Body of pancreas (tissue), 4 donors: ENCODE results near the gene DCAF4. TPM values are rescaled to one million over a fixed set of nuclear protein-coding genes. Genes with fewer than 3 reads are reported as not detected.
"Not testable (repeated sequence)": the region's sequence is repeated elsewhere in the genome, so short reads cannot be mapped to it uniquely, and the experiment has no call there.

Experiments
- ATAC-seq: fragments of 150-250 bp; one replicate; pipeline ENCODE4 v1.9.1; 2016
- DNase-seq, 4 donors: peaks; one replicate each; pipeline ENCODE4 v3.0.0-alpha.2; 2019
- H3K27ac ChIP-seq, 4 donors: fragments of 200-600 bp; sonication (generic); 1 replicate in 3 of 4; 2 replicates in 1 of 4; pipeline versions ENCODE4 v1.5.1 to v1.6.1; 2016 to 2019; ENCODE audit warnings: mild to moderate bottlenecking in 1 of 4, mixed read lengths in 1 of 4, moderate library complexity in 1 of 4
- H3K27me3 ChIP-seq, 2 donors: fragments of 200-600 bp; sonication (generic); one replicate each; pipeline ENCODE4 v1.6.0; 2016; ENCODE audit warnings: mild to moderate bottlenecking in 1 of 2
- H3K36me3 ChIP-seq, 2 donors: fragments of 200-600 bp; sonication (generic); replicated peaks in 1 of 2; 2 replicates each; pipeline ENCODE4 v1.5.1; 2016; ENCODE audit warnings: low read depth in 2 of 2; ENCODE audit not compliant: insufficient read depth in 1 of 2
- H3K4me1 ChIP-seq: fragments of 200-600 bp; sonication (generic); one replicate; pipeline ENCODE4 v1.6.0; 2016
- H3K4me3 ChIP-seq, 2 donors: fragments of 200-600 bp; sonication (generic); 1 replicate in 1 of 2; 2 replicates in 1 of 2; pipeline ENCODE4 v1.5.1; 2016 to 2019
- H3K9me3 ChIP-seq, 3 donors: fragments of 200-600 bp; sonication (generic); 1 replicate in 2 of 3; 2 replicates in 1 of 3; pipeline ENCODE4 v1.5.1; 2016
- POLR2A ChIP-seq, 3 donors: fragments of 450-650 bp; IDR thresholded peaks; one replicate each; pipeline ENCODE4 v1.6.1; 2016; ENCODE audit warnings: antibody characterized with exemption in 3 of 3, mild to moderate bottlenecking in 2 of 3
- WGBS, 2 donors: methylation state at CpG; one replicate each; pipeline ENCODE4 v1.1.5; 2017; 5-methylcytosine and 5-hydroxymethylcytosine counted together
- intact Hi-C: fragments of 100-400 bp; cut with DNase I; formaldehyde crosslinking; loops from one replicate; pipeline ENCODE4 v1.15.1; 2023
- total RNA-seq, 2 donors: library from RNA; depleted of rRNA; stranded (reverse); fragments of >200 nt; gene quantifications; one replicate each; pipeline ENCODE4 v1.1.0, GENCODE V29; 2016
- TF ChIP-seq, protein P1 (sequence below), 7 experiments: fragments of 450-650 bp in 4 of 7; fragments of 200-600 bp in 3 of 7; sonication (generic) in 3 of 7; IDR thresholded peaks; one replicate each; pipeline ENCODE4 v1.5.1; 2016 to 2019; ENCODE audit warnings: antibody characterized with exemption in 7 of 7

Gene DCAF4
- total RNA-seq, 2 donors from 2014 or later, result 10.4 to 39.2 TPM

DNA sequence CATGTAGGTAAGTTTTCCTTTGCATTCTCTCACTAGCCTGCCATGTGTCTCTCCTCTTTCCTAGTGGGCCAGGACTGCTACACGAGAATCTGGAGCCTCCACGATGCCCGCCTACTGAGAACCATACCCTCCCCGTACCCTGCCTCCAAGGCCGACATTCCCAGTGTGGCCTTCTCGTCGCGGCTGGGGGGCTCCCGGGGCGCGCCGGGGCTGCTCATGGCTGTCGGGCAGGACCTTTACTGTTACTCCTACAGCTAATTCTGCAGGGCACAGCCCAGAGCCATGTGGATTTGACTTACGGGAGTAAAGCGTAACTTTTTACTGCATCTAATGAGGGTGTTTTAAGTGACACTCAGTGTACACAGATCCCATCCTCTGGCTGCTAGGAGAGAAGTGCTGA is 32.3 kb downstream of the DCAF4 start:
- no peak for ATAC-seq
- no peaks in the 10 kb centered on the region for H3K9me3 ChIP-seq
- no peaks in the 10 kb centered on the region for H3K4me1 ChIP-seq
- no peak overlapping the region for H3K4me3 ChIP-seq
- no peak overlapping the region for H3K27ac ChIP-seq
- WGBS, 2 donors, result 95 to 98% methylated on average over 14 to 15 of the region's 15 CpGs
- H3K36me3 ChIP-seq, result peaks cover 0 to 17% of the 10 kb centered on the region in 2 donors
- DNase-seq, result no peak
- no peaks in the 10 kb centered on the region for H3K27me3 ChIP-seq
- TF ChIP-seq, protein P1, sequence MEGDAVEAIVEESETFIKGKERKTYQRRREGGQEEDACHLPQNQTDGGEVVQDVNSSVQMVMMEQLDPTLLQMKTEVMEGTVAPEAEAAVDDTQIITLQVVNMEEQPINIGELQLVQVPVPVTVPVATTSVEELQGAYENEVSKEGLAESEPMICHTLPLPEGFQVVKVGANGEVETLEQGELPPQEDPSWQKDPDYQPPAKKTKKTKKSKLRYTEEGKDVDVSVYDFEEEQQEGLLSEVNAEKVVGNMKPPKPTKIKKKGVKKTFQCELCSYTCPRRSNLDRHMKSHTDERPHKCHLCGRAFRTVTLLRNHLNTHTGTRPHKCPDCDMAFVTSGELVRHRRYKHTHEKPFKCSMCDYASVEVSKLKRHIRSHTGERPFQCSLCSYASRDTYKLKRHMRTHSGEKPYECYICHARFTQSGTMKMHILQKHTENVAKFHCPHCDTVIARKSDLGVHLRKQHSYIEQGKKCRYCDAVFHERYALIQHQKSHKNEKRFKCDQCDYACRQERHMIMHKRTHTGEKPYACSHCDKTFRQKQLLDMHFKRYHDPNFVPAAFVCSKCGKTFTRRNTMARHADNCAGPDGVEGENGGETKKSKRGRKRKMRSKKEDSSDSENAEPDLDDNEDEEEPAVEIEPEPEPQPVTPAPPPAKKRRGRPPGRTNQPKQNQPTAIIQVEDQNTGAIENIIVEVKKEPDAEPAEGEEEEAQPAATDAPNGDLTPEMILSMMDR (IDR thresholded peaks at IDR 0.05), result no peak
- TF ChIP-seq POLR2A (IDR thresholded peaks at IDR 0.05), result no peak
- intact Hi-C loops, result no loop called here

DNA sequence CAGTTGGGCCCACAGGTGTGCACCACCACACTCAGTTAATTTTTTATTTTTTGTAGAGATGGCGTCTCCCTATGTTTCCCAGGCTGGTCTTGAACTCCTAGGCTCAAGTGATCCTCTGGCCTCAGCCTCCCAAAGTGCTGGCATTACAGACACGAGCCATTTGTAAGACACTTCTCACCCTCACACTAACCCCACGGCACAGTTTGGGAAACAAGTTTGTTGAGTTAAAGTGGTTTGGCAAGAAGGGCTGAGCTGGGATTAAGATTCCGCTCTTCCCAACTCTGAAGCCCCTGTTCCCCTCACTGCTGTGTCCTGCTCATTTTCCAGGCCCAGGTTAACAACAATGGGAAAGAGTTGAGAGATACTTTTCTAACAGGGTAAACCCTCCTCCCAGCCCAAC is 34.8 kb downstream of the DCAF4 start:
- peaks cover 0 to 14% of the 10 kb centered on the region in 2 donors for H3K36me3 ChIP-seq
- H3K27me3 ChIP-seq, DNase-seq, intact Hi-C loops, H3K4me3 ChIP-seq, H3K4me1 ChIP-seq, H3K9me3 ChIP-seq, ATAC-seq, H3K27ac ChIP-seq: not testable (repeated sequence)
- 96% methylated on average over 4 of the region's 4 CpGs for WGBS, 2 donors

DNA sequence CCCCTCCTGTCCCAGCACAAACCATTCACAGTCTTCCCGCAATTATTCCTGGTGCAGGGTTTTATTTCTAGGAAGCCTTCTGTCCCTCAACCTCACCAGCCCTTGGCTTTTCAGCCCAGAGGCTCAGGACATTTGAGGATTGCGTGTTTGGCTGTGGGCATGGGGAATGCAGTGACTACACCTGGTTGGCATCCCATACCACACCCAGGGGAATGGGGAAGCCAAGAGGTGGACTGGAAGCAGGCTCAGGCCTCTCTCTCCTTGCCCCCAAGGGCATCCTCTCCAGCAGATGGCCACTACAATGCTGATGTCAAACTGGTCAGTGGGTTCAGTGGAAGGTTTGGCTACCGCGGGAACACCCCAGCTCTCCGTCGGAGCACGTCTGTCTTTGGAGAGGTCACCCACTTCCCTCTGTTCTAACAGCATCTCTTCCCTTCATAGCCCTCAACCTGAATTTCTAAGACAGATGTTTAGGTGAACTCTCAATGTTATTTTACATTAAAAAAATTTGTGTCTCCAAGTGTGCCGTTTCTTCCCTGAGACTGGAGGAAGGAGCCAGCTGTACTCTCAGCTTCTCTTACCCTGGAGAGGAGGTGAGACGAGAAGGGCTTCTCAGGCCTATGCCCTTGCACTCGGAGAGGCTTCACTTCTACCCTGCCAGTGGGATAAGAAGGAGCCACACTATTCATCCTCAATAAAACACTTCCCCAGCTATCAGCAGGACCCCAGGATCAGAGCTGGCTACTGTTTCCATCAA is 35.5 kb downstream of the DCAF4 start:
- H3K27ac ChIP-seq, result no peak overlapping the region
- no peak overlapping the region for H3K4me3 ChIP-seq
- H3K27me3 ChIP-seq, result no peaks in the 10 kb centered on the region
- no peak for TF ChIP-seq POLR2A (IDR thresholded peaks at IDR 0.05)
- TF ChIP-seq, protein P1 (IDR thresholded peaks at IDR 0.05), result no peak
- no peaks in the 10 kb centered on the region for H3K4me1 ChIP-seq
- intact Hi-C loops, result no loop called here
- H3K9me3 ChIP-seq, result no peaks in the 10 kb centered on the region
- H3K36me3 ChIP-seq, result peaks cover 0 to 9% of the 10 kb centered on the region in 2 donors
- DNase-seq, result no peak
- no peak for ATAC-seq
- 85 to 90% methylated on average over 10 of the region's 10 CpGs for WGBS, 2 donors

DNA sequence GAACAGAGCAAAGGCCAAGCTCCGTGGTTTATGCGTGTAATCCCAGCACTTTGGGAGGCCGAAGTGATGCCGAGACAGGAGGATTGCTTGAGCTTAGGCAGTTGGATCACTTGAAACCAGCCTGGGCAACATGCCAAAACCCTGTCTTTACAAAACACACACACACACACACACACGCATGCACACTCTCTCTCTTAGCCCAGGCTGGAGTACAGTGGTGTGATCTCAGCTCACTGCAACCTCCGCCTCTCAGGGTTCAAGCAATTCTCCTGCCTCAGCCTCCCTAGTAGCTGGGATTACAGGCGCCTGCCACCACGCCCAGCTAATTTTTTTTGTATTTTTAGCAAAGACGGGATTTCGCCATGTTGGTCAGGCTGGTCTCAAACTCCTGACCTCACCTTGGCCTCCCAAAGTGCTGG is 36.1 kb downstream of the DCAF4 start:
- H3K4me3 ChIP-seq, intact Hi-C loops, ATAC-seq, H3K36me3 ChIP-seq, H3K27me3 ChIP-seq, H3K4me1 ChIP-seq, H3K27ac ChIP-seq, H3K9me3 ChIP-seq: not testable (repeated sequence)
- peak; percentile 13 to 50 (median 34) for DNase-seq
- WGBS, 2 donors, result 83% methylated on average over 10 of the region's 10 CpGs

DNA sequence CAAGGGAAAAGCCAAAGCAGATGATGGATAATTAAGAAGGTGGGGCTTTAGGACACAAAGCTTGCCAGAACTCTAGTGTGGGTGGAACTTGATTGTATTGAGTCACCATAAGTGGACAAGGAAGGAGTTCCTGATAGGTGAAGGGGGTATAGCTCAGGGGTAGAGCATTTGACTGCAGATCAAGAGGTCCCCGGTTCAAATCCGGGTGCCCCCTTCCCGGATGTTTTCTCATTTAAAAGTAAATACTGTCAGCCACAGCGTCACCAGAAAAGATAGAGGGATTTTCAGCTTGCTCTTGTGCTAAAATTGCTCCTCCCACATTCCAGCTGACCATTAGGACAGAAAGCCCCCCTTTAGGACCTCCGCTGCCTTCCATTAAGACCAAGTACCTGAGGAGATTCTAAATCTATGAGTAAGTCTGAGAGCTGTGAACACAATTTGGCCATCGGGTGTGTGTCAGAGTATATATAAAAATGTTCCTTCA is 36.6 kb downstream of the DCAF4 start:
- ATAC-seq (no peak), DNase-seq (peak in 1 of 4 donors; percentile 30)
- TF ChIP-seq, protein P1 (IDR thresholded peaks at IDR 0.05), result no peak
- no peak for TF ChIP-seq POLR2A (IDR thresholded peaks at IDR 0.05)
- Histone ChIP-seq H3K9me3 (no peaks in the 10 kb centered on the region), H3K27ac (no peak overlapping the region), H3K27me3 (no peaks in the 10 kb centered on the region), H3K4me3 (no peak overlapping the region), H3K36me3 (peaks cover 0 to 4% of the 10 kb centered on the region in 2 donors), H3K4me1 (no peaks in the 10 kb centered on the region)
- intact Hi-C loops, result no loop called here
- 46 to 49% methylated on average over 6 of the region's 6 CpGs for WGBS, 2 donors

DNA sequence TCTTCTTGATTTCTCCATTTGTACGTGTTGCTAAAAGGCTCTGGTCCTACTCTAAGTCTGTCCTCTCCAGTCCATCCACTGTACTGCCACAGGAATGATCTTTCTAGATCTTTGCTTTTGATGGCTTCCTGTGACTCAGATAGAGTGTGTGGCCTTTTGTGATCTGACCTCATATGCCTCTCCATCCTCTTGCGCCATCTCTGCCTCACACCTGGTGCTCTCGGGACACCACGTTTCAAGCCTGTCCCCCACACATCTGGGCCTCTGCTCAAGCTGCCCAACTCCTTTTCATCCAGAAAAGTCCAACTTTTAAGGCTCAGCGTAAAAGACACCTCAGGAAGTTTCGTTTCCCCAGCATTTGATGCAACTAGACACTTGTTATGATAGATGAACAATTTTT is 39.0 kb downstream of the DCAF4 start:
- intact Hi-C loops, result no loop called here
- WGBS, 2 donors, result 70 to 81% methylated on average over 6 of the region's 6 CpGs
- Histone ChIP-seq H3K27me3 (no peaks in the 10 kb centered on the region), H3K4me1 (no peaks in the 10 kb centered on the region), H3K27ac (no peak overlapping the region), H3K9me3 (no peaks in the 10 kb centered on the region), H3K36me3 (peaks cover 0 to 2% of the 10 kb centered on the region in 2 donors), H3K4me3 (no peak overlapping the region)
- ATAC-seq, result no peak
- no peak for DNase-seq
- TF ChIP-seq, protein P1 (IDR thresholded peaks at IDR 0.05), result no peak
